ENCODE measurements around the gene C2orf42.

DNA sequence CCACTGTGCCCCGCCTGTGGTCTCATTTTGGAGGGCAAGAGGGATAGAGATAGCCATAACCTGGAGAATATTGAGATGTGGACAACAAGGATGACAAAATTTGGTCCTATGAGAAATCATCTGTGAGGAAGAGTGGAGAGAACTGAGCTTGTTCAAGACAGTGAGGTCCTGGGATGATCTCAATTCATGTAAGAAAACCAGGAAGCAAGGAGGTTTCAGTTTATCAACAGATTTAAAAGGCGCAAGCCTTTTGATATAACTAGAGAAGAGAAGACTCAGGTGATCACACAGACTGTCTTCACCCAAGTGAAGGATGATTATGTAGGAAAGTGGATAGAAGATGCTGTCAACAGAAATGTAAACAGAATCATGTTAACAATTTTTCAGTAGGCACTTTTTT lies 64.4 kb downstream of the C2orf42 start:
- TF ChIP-seq, protein P1, sequence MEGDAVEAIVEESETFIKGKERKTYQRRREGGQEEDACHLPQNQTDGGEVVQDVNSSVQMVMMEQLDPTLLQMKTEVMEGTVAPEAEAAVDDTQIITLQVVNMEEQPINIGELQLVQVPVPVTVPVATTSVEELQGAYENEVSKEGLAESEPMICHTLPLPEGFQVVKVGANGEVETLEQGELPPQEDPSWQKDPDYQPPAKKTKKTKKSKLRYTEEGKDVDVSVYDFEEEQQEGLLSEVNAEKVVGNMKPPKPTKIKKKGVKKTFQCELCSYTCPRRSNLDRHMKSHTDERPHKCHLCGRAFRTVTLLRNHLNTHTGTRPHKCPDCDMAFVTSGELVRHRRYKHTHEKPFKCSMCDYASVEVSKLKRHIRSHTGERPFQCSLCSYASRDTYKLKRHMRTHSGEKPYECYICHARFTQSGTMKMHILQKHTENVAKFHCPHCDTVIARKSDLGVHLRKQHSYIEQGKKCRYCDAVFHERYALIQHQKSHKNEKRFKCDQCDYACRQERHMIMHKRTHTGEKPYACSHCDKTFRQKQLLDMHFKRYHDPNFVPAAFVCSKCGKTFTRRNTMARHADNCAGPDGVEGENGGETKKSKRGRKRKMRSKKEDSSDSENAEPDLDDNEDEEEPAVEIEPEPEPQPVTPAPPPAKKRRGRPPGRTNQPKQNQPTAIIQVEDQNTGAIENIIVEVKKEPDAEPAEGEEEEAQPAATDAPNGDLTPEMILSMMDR (conservative IDR thresholded peaks at IDR 0.05; ENCODE audit: low read depth, low read length): no peak
- no peak for TF ChIP-seq EZH2 (IDR thresholded peaks at IDR 0.05; ENCODE audit: borderline replicate concordance, low read depth, low read length, poor library complexity, severe bottlenecking)

All from A673 (cell line).